GM21447 (cell line): Measurements from ENCODE around the gene RIPPLY3.

Experiments
- ATAC-seq: cut with Tn5 transposase; IDR thresholded peaks from one replicate; pipeline ENCODE4 v1.9.1; 2021; ENCODE audit not compliant: unreplicated experiment

RIPPLY3 gene

DNA sequence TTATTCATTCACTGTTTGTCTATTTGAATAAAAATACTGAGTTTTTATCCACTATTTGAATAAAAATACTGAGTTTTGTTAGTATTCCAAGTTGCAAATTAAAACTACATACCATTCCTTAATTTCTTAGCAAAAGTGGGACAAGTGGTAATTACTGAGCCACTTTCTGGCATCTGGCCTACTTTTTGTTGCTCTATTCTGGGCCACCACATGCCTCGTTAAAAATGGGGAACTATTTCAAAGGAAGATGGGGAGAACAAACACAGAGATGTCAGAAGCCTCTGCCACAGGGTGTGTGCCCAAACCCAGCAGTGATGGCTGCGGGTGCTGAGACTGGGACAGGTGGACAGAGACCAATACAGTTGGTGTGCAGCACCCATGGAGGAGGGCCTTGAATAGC is 51.8 kb downstream of the RIPPLY3 start:
- ATAC-seq, result no peak

DNA sequence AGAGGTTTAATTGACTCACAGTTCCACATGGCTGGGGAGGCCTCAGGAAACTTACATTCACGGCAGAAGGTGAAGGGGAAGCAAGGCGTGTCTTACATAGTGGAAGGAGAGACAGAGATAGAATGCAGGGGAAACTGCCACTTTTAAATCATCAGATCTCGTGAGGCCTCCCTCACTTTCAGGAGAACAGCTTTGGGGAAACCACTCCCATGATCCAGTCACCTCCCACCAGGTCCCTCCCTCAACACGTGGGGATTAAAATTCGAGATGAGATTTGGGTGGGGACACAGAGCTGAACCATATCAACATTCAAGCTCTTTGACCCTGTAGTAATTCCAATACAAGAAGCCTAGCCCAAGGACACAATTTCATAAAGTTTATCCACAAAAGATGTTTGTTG is 52.7 kb downstream of the RIPPLY3 start:
- ATAC-seq, result no peak

DNA sequence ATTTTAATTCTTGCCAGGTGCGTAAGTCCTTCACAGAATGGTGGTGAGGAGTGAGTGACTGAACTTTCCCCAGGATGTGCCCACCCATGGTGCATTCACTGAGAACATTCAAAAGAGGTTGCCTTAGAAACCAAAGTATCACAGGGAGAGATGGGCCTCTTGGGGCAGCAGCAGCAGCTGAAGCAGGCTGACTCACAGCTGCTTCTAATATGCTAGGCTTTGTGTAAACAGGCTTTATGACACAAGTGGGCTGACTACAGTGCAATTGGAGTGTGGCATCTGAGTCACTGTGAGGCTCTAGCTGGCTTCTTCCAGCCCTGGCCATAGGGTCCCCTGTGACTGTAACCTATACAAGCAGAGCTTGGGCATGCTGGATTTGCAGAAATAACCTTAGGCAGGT is 53.8 kb downstream of the RIPPLY3 start:
- ATAC-seq, result no peak

DNA sequence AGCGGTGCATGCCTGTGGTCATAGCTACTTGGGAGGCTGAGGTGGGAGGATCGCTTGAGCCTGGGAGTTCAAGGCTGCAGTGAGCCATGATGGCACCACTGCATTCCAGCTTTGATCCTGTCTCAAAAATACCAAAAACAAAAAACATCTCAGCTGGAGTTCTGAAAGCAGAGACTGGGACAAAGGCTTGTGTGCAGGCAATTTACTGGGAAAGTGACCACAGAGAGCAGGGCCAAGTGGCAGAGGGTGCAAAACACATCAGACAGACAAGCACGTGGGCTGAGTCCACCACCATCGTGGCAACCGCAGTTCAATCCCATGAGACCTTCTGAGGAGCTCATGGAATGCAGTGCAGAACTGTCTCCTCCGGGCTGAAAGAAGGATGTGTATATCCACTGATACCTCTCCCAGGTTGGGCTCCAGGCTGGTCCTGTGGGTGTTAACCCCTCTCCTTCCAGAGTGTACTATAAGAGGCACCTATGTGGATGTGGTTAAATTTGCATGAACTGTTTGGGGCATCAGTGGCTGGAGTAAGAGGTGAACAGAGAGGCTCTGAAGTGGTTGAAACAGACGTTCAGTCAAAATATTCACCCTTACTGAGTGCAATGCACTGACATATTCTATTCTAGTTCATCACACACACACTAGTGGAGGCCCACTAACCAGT is 55.6 kb downstream of the RIPPLY3 start:
- ATAC-seq, result no peak

DNA sequence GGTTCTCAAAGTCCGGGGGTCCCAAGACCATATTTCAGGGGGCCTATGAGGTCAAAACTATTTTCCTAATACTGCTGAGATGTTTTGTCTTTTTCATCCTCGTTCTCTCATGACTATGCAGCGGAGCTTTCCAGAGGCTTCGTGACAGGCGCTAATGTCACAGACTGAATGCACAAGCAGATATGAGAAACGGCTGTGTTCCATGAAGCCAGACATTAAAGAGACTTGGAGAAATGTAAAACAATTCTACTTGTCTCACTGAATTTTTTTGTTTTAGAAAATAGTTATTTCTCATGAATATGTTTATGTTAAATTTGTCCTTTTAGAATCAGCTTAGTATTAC is 56.1 kb downstream of the RIPPLY3 start:
- ATAC-seq, result no peak

DNA sequence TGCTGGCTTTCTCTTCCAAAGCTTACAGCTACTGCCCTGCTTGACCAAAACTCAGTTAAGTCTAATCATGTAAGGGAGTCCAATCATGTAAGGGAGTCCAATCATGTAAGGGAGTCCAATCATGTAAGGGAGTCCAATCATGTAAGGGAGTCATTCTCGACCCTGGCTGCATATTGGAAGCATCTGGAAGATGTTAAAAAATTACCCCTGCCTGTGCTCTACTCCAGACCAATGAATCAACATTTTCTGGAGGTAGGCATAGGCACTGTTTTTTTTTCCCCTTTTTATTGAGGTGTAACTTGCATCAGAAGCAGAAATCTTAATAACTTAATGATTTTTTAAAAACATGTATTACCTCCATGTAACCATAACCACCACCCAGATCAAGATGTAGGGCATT is 56.9 kb downstream of the RIPPLY3 start:
- ATAC-seq, result no peak

DNA sequence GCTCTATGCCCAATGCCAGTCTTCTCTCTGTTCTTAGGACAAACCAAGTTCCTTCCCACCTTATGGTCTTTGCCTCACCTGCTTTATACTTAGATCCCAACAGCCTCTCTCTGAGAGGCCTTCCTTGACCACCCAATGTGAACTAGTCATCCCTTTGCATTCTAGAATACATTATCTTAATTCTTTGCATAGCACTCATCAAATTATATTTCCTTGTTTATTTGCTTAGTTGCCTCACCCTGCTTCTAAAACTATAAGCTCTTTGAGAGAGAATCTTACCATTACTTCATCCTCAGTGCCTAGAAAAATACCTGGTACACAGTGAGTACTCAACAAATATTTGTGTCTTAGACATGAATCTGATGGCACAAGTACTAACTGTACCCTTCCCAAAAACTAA is 58.3 kb downstream of the RIPPLY3 start:
- ATAC-seq, result no peak

DNA sequence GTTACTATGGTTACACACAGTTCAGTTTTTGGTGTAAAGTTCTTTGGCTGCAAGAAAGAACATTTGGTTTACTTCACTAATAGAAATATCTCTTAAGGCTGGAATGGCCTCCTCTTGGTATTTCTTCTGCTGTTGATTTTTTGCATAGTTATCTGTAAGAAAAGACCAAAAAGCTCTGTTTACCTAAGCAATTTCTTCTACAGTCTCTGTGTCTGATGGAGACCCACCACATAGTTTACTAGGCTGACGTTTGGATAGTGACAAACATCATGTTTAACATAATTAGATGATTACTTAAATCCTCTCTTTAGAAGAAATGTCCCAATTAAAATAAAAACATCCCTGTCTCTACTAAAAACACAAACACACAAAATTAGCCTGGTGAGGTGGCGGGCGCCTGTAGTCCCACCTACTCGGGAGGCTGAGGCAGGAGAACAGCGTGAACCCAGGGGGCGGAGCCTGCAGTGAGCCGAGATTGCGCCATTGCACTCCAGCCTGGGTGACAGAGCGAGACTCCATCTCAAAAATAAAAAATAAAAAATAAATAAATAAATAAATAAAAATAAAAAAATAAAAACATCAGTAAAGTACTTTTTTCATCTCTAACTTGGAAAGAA is 59.2 kb downstream of the RIPPLY3 start:
- no peak for ATAC-seq
